ENCODE results near the gene TTBK1.

TTBK1 gene

GRCh38 chr6:43220439-43220951 is 22.8 kb upstream of the TTBK1 start:
- TF ChIP-seq POU2F2 (IDR thresholded peaks at IDR 0.05; ENCODE audit: low read depth, low read length), result no peak
- no peak for TF ChIP-seq PAX5 (IDR thresholded peaks at IDR 0.05; ENCODE audit: insufficient read depth, low read length, severe bottlenecking)
- no peak for TF ChIP-seq TAF1 (IDR thresholded peaks at IDR 0.05; ENCODE audit: low read depth, low read length)
- TF ChIP-seq POLR2A (IDR thresholded peaks at IDR 0.05; ENCODE audit: low read depth, low read length), result no peak
- no peak for TF ChIP-seq SPI1 (IDR thresholded peaks at IDR 0.05; ENCODE audit: low read depth, low read length)
- no peak for TF ChIP-seq POLR2AphosphoS5 (IDR thresholded peaks at IDR 0.05; ENCODE audit: low read depth, low read length)
- DNase-seq (ENCODE audit: insufficient read length, low spot score), result no peak
- no peak for FAIRE-seq

GRCh38 chr6:43221046-43221972 is 22.0 kb upstream of the TTBK1 start:
- FAIRE-seq, result no peak
- no peak for DNase-seq (ENCODE audit: insufficient read length, low spot score)
- TF ChIP-seq POU2F2 (IDR thresholded peaks at IDR 0.05; ENCODE audit: low read depth, low read length), result no peak
- no peak for TF ChIP-seq POLR2AphosphoS5 (IDR thresholded peaks at IDR 0.05; ENCODE audit: low read depth, low read length)
- no peak for TF ChIP-seq PAX5 (IDR thresholded peaks at IDR 0.05; ENCODE audit: insufficient read depth, low read length, severe bottlenecking)
- no peak for TF ChIP-seq SPI1 (IDR thresholded peaks at IDR 0.05; ENCODE audit: low read depth, low read length)

- TF ChIP-seq SPI1 (IDR thresholded peaks at IDR 0.05; ENCODE audit: low read depth, low read length) (no peak), POU2F2 (IDR thresholded peaks at IDR 0.05; ENCODE audit: low read depth, low read length) (no peak), TAF1 (IDR thresholded peaks at IDR 0.05; ENCODE audit: low read depth, low read length) (no peak), POLR2A (IDR thresholded peaks at IDR 0.05; ENCODE audit: low read depth, low read length) (no peak; the same call in none of the 2 replicates), PAX5 (IDR thresholded peaks at IDR 0.05; ENCODE audit: insufficient read depth, low read length, severe bottlenecking) (no peak), POLR2AphosphoS5 (IDR thresholded peaks at IDR 0.05; ENCODE audit: low read depth, low read length) (no peak)
- DNase-seq (ENCODE audit: insufficient read length, low spot score) (no peak), FAIRE-seq (no peak)
These were observed 20.7 kb upstream of the TTBK1 start for GRCh38 chr6:43222418-43223059.

GRCh38 chr6:43223175-43223574 is 20.1 kb upstream of the TTBK1 start:
- no peak for TF ChIP-seq POLR2A (IDR thresholded peaks at IDR 0.05; ENCODE audit: low read depth, low read length)
- no peak for TF ChIP-seq POU2F2 (IDR thresholded peaks at IDR 0.05; ENCODE audit: low read depth, low read length)
- no peak for TF ChIP-seq SPI1 (IDR thresholded peaks at IDR 0.05; ENCODE audit: low read depth, low read length)
- no peak for TF ChIP-seq POLR2AphosphoS5 (IDR thresholded peaks at IDR 0.05; ENCODE audit: low read depth, low read length)
- no peak for TF ChIP-seq PAX5 (IDR thresholded peaks at IDR 0.05; ENCODE audit: insufficient read depth, low read length, severe bottlenecking)
- TF ChIP-seq TAF1 (IDR thresholded peaks at IDR 0.05; ENCODE audit: low read depth, low read length), result no peak
- DNase-seq (ENCODE audit: insufficient read length, low spot score) (no peak), FAIRE-seq (no peak)

GRCh38 chr6:43226192-43226851 is 17.0 kb upstream of the TTBK1 start:
- DNase-seq (ENCODE audit: insufficient read length, low spot score), result no peak
- TF ChIP-seq POLR2AphosphoS5 (IDR thresholded peaks at IDR 0.05; ENCODE audit: low read depth, low read length) (no peak), POU2F2 (IDR thresholded peaks at IDR 0.05; ENCODE audit: low read depth, low read length) (no peak), POLR2A (IDR thresholded peaks at IDR 0.05; ENCODE audit: low read depth, low read length) (no peak), SPI1 (IDR thresholded peaks at IDR 0.05; ENCODE audit: low read depth, low read length) (no peak), TAF1 (IDR thresholded peaks at IDR 0.05; ENCODE audit: low read depth, low read length) (no peak)
- FAIRE-seq, result no peak

- peak; percentile 93 for FAIRE-seq
- TF ChIP-seq POLR2A (IDR thresholded peaks at IDR 0.05; ENCODE audit: low read depth, low read length), result 0 out of 2 replicates have a peak, but pooled peaks have one; percentile 51
- TF ChIP-seq PAX5 (IDR thresholded peaks at IDR 0.05; ENCODE audit: insufficient read depth, low read length, severe bottlenecking), result no peak
- TF ChIP-seq TAF1 (IDR thresholded peaks at IDR 0.05; ENCODE audit: low read depth, low read length), result peak; percentile 72
- DNase-seq (ENCODE audit: insufficient read length, low spot score), result peak; percentile 82
These were observed 14.1 kb upstream of the TTBK1 start, which contains the start of gene DNPH1 for GRCh38 chr6:43228951-43229802. DNPH1 (minus strand) TSS chr6:43229481; CDS start chr6:43229456, 25 bp downstream.

GRCh38 chr6:43229803-43230620 is 13.3 kb upstream of the TTBK1 start:
- DNase-seq (ENCODE audit: insufficient read length, low spot score), result no peak
- TF ChIP-seq POLR2AphosphoS5 (IDR thresholded peaks at IDR 0.05; ENCODE audit: low read depth, low read length), result no peak
- TF ChIP-seq TAF1 (IDR thresholded peaks at IDR 0.05; ENCODE audit: low read depth, low read length), result no peak
- TF ChIP-seq PAX5 (IDR thresholded peaks at IDR 0.05; ENCODE audit: insufficient read depth, low read length, severe bottlenecking), result no peak
- TF ChIP-seq POLR2A (IDR thresholded peaks at IDR 0.05; ENCODE audit: low read depth, low read length), result no peak
- TF ChIP-seq POU2F2 (IDR thresholded peaks at IDR 0.05; ENCODE audit: low read depth, low read length), result no peak
- TF ChIP-seq SPI1 (IDR thresholded peaks at IDR 0.05; ENCODE audit: low read depth, low read length), result no peak
- FAIRE-seq, result no peak

- no peak for TF ChIP-seq POLR2A (IDR thresholded peaks at IDR 0.05; ENCODE audit: low read depth, low read length)
- TF ChIP-seq SPI1 (IDR thresholded peaks at IDR 0.05; ENCODE audit: low read depth, low read length), result no peak
- no peak for TF ChIP-seq POU2F2 (IDR thresholded peaks at IDR 0.05; ENCODE audit: low read depth, low read length)
- TF ChIP-seq TAF1 (IDR thresholded peaks at IDR 0.05; ENCODE audit: low read depth, low read length), result no peak
- no peak for TF ChIP-seq POLR2AphosphoS5 (IDR thresholded peaks at IDR 0.05; ENCODE audit: low read depth, low read length)
- TF ChIP-seq PAX5 (IDR thresholded peaks at IDR 0.05; ENCODE audit: insufficient read depth, low read length, severe bottlenecking), result no peak
- FAIRE-seq, result no peak
These were observed 12.2 kb upstream of the TTBK1 start for GRCh38 chr6:43231053-43231452.

More at GRCh38 chr6:43231053-43231452, 12.2 kb upstream of the TTBK1 start:
- DNase-seq (ENCODE audit: insufficient read length, low spot score), result no peak
